Nephron progenitor cell (in vitro differentiated cells): ENCODE results near the gene MRPL23.
A peak's percentile ranks its signal among the peaks of the same experiment; 100 is the strongest.

Source experiments
- DNase-seq: peaks from one replicate; pipeline ENCODE4 v3.0.0; 2021
- H3K27ac Mint-ChIP-seq: 2 replicates; pipeline ENCODE4 v1.8.0; 2021; ENCODE audit warnings: mild to moderate bottlenecking, moderate library complexity, mixed read lengths
- H3K27me3 Mint-ChIP-seq: 2 replicates; pipeline ENCODE4 v1.8.0; 2021; ENCODE audit warnings: mild to moderate bottlenecking, low read depth, mixed read lengths; ENCODE audit not compliant: poor library complexity
- H3K36me3 Mint-ChIP-seq: 2 replicates; pipeline ENCODE4 v1.8.0; 2021; ENCODE audit warnings: low read depth, mixed read lengths
- H3K4me1 Mint-ChIP-seq: 2 replicates; pipeline ENCODE4 v1.8.0; 2021; ENCODE audit warnings: mixed read lengths
- H3K4me3 Mint-ChIP-seq: 2 replicates; pipeline ENCODE4 v1.8.0; 2021; ENCODE audit warnings: mild to moderate bottlenecking, moderate library complexity, mixed read lengths
- H3K9me3 Mint-ChIP-seq: 2 replicates; pipeline ENCODE4 v1.8.0; 2021; ENCODE audit warnings: mild to moderate bottlenecking, moderate library complexity, mixed read lengths
- TF ChIP-seq, protein P1 (sequence below): fragments of 200-600 bp; sonication (generic); IDR thresholded peaks from 2 replicates; pipeline ENCODE4 v1.5.0; 2021; ENCODE audit warnings: antibody characterized with exemption

Gene MRPL23

DNA sequence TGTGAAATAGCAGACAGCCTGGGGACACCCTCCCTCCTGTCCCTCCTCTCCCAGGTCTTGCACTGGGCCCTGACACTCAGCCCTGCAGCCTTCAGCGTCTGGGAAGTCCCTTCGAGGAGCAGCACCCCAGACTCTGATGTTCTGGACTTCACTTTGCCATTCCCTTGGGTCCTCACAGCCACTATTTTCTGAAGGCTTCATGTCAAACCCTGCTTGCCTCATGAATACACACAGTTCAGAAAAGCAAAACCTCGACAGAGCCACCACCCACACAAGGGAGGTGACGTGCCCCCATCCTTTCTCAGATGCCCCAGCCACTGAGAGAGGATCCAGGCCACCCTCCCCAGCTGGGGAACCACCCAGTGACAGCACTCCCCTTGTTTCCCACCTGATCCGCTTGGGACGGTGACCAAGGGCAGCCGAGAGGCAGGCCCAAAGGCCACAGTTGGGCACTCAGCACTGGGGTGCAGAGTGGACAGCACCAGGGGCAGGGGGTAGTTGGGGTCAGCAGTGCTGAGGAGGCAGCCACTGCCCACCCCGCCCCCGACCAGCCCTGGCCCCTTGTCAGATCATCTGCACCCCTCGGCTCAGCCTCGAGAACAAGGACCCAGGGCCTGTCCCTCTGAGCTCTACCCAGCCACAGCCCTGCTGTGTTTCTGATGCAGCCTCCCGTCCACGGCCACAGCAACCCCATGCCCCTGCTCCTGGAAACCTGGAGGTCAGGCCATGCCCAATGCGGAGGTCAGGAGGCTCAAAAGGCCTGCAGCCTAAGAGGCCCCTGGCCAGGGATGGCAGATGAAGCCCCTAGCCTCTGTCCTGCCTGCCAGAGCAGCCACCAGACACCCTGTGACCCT, 30.8 kb upstream of the MRPL23 start:
- no peak for DNase-seq
- H3K4me3 Mint-ChIP-seq, result no peak overlapping the region
- H3K27ac Mint-ChIP-seq, result no peak overlapping the region
- TF ChIP-seq, protein P1, sequence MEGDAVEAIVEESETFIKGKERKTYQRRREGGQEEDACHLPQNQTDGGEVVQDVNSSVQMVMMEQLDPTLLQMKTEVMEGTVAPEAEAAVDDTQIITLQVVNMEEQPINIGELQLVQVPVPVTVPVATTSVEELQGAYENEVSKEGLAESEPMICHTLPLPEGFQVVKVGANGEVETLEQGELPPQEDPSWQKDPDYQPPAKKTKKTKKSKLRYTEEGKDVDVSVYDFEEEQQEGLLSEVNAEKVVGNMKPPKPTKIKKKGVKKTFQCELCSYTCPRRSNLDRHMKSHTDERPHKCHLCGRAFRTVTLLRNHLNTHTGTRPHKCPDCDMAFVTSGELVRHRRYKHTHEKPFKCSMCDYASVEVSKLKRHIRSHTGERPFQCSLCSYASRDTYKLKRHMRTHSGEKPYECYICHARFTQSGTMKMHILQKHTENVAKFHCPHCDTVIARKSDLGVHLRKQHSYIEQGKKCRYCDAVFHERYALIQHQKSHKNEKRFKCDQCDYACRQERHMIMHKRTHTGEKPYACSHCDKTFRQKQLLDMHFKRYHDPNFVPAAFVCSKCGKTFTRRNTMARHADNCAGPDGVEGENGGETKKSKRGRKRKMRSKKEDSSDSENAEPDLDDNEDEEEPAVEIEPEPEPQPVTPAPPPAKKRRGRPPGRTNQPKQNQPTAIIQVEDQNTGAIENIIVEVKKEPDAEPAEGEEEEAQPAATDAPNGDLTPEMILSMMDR, result no peak
- peaks cover 26% of the 10 kb centered on the region for H3K4me1 Mint-ChIP-seq
- H3K27me3 Mint-ChIP-seq, result peaks cover 10% of the 10 kb centered on the region
- H3K36me3 Mint-ChIP-seq, result no peaks in the 10 kb centered on the region
- H3K9me3 Mint-ChIP-seq, result no peaks in the 10 kb centered on the region

DNA sequence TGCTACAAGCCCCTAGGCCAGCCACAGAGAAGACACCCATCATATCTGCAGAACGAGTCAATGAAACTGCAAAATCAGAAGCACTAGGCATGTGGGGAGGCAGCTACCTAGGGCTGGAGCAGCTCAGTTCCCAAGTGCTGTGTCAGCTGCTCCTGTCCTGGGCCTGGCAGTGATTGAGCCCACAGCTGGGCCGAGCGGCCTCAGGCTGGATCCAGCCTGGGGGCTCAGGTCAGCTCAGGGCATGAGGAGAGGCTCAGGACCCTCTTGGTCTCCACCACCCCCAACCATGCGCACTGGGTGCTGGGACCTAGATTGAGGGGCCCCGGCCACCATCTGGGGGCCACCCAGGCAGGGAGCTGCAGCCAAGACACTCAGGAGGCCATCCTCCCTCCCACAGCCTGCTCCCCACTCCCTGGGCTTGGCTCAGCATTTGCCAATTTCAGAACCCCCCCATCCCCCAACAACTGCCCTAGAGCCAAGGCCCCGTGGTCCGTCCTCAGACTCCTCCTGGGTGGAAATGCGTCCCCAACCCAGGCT, 30.1 kb upstream of the MRPL23 start:
- Mint-ChIP-seq H3K9me3 (no peaks in the 10 kb centered on the region), H3K27me3 (peaks cover 10% of the 10 kb centered on the region), H3K36me3 (no peaks in the 10 kb centered on the region), H3K27ac (no peak overlapping the region), H3K4me3 (no peak overlapping the region), H3K4me1 (peaks cover 31% of the 10 kb centered on the region)
- DNase-seq, result no peak
- TF ChIP-seq, protein P1, result no peak

DNA sequence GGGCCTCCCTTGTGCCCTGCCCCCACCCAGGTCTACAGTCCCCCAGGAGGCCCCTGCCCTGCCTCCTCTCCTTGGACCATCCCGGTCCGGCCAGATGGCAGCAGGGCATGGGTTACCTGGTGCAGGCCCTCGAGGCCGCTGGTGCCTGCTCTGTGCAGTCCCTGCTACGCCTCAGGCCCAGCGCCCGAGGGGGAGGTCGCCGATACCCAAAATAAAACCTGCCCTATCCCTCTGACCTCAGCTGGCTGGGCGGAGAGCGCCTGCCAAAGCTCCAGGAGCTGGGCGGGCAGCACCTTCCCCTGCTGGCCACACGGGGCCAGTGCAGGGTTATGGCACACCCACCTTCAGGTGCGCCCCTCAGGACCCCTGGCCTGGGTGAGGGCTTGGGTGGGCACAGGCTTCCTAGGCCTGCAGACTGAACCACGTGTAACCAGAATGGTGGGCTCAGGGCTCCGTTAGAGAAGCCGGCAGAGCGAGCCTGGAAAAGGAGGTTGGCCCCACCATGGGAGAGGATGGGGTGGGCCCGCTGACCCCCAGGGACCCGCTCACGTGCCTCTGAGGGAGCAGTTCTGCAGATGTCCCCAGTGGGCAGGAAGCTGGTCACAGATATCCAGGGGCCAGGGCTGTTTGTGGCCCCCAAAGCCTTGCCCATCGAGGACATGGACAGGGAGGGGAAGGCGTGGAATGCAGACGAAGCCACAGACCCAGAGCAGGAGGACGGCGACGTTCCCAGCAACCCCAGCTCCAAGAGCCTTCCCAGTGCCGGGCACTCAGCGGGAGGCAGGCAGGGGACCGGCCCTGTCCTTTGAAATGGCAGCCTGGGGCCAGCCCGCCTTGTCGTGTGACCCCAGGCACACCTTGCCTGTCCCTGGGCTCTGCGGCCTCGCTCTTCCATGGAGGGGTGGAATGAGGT, 29.4 kb upstream of the MRPL23 start:
- TF ChIP-seq, protein P1, result peak; percentile 53
- no peak for DNase-seq
- Mint-ChIP-seq H3K27ac (no peak overlapping the region), H3K27me3 (peaks cover 7% of the 10 kb centered on the region), H3K4me3 (no peak overlapping the region), H3K36me3 (no peaks in the 10 kb centered on the region), H3K4me1 (peaks cover 35% of the 10 kb centered on the region), H3K9me3 (no peaks in the 10 kb centered on the region)

DNA sequence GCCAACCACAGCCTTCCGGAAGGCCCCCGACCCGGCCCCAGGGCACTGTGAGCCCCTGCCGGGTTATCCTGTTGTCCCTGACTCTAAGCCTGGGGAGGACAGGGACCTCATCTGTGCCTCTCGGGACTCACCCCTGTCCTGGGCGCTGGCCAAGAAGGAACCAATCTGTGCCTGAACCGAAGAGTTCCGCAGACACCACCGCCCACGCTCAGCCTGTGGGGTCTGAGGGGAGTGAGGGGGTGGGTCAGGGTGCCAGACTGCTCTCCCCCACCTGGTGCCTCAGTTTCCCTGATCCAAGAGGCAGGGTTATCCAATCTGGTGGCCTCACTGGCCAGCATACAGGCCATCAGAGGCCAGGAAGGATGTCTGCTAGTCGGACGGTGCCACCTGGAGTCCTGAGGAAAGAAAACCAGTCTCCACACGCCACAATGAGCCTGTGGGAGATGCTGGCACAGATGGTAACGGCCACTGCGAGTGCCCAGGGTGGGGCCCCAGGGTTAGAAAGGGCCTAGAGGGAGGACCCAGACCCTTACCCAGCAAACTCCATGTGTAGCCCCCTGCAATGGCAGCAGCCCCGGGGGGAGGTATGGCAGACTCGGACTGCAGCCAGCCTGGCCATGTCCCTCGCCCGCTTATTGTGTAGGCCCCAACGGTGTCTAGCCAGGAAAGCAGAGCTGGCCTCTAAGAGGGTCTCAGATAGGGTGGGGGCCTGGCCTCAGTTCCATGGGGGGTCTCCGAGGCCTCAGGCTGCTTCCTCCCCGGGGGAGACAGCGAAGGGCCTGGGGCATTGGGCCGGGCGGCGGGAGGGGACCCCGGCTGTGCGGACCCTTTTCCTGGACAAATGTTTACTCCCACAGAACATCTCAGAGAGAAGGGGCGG, 28.5 kb upstream of the MRPL23 start:
- H3K36me3 Mint-ChIP-seq, result no peaks in the 10 kb centered on the region
- no peak overlapping the region for H3K4me3 Mint-ChIP-seq
- peaks cover 43% of the 10 kb centered on the region for H3K4me1 Mint-ChIP-seq
- TF ChIP-seq, protein P1, result no peak
- H3K27ac Mint-ChIP-seq, result no peak overlapping the region
- peaks cover 6% of the 10 kb centered on the region for H3K27me3 Mint-ChIP-seq
- no peaks in the 10 kb centered on the region for H3K9me3 Mint-ChIP-seq
- DNase-seq, result no peak

DNA sequence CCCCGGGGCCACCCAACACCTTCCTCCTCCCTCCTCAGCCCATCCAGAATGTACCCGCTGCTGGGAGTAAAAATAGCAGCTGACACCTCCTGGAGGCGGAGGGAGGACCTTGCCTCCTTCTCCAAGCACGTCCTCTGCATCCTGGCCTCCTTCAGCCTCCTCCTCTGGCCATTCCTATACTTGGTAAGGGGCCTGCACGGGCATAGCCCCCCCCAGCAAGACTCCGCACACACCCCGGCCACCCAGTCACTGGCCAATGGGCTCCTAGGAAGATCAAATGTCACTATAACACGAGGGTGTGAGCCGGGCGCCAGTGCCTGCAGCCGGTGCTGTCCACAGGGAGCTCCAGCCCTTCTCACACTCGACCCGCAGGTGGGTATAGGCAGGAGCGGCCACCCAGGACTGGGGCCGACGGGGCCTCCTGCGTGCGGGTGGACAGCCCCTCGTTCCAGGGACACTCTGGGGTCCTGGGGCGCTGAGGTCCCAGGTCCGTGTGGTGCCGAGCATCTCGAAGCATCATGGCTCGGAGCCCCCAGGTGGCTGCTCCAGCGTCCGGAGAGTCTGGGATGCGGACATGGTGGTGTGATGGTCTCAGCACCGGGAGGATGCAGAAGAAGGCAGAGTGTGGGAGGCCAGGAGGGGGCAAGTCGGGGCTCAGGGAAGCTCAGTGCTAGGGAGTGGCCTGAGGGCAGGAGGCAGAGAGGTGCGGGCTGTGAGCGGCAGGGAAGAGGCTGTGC, 27.6 kb upstream of the MRPL23 start, which contains the start of gene TNNT3:
TSS of gene TNNT3 (plus strand) at position 313 of the 737 bp plus-strand sequence. CDS start 3,172 bp downstream, outside the sequence.
- H3K4me3 Mint-ChIP-seq, result no peak within 1 kb of the TSS
- TF ChIP-seq, protein P1, result no peak
- H3K27me3 Mint-ChIP-seq, result peaks cover 7% of the 10 kb centered on the region
- H3K36me3 Mint-ChIP-seq, result no peaks in the 10 kb centered on the region
- no peak within 1 kb of the TSS for H3K27ac Mint-ChIP-seq
- H3K4me1 Mint-ChIP-seq, result peaks cover 41% of the 10 kb centered on the region
- no peaks in the 10 kb centered on the region for H3K9me3 Mint-ChIP-seq
- DNase-seq, result no peak
